Spleen (tissue), 11 donors: ENCODE data around the gene MKX. TPM values are rescaled to one million over a fixed set of nuclear protein-coding genes. Genes with fewer than 3 reads are reported as not detected.

ENCODE experiments used
- DNase-seq: peaks from one replicate; pipeline ENCODE4 v3.0.0-alpha.2; 2020
- H3K27ac ChIP-seq, 8 donors: fragments of 200-600 bp; sonication (generic) in 7 of 8; 1 replicate in 4 of 8; 2 replicates in 4 of 8; pipeline versions ENCODE4 v1.5.0 to v1.8.0; 2016 to 2021; ENCODE audit warnings: inconsistent platforms in 4 of 8, mild to moderate bottlenecking in 4 of 8, moderate library complexity in 1 of 8
- H3K27me3 ChIP-seq, 7 donors: fragments of 200-600 bp; sonication (generic) in 6 of 7; replicated peaks in 1 of 7; 1 replicate in 4 of 7; 2 replicates in 3 of 7; pipeline versions ENCODE4 v1.5.0 to v1.8.0; 2016 to 2021; ENCODE audit warnings: inconsistent platforms in 3 of 7, mild to moderate bottlenecking in 1 of 7
- H3K36me3 ChIP-seq, 6 donors: fragments of 200-600 bp; sonication (generic) in 5 of 6; 1 replicate in 4 of 6; 2 replicates in 2 of 6; pipeline versions ENCODE4 v1.5.0 to v1.8.0; 2016 to 2021; ENCODE audit warnings: inconsistent platforms in 2 of 6
- H3K4me1 ChIP-seq, 6 donors: fragments of 200-600 bp; sonication (generic) in 5 of 6; 1 replicate in 3 of 6; 2 replicates in 3 of 6; pipeline versions ENCODE4 v1.5.0 to v1.8.0; 2016 to 2021; ENCODE audit warnings: inconsistent platforms in 3 of 6
- H3K4me3 ChIP-seq, 8 donors: fragments of 200-600 bp; sonication (generic) in 7 of 8; 1 replicate in 4 of 8; 2 replicates in 4 of 8; pipeline versions ENCODE4 v1.5.0 to v1.8.0; 2016 to 2021; ENCODE audit warnings: inconsistent platforms in 4 of 8, mild to moderate bottlenecking in 4 of 8, moderate library complexity in 2 of 8
- H3K9me3 ChIP-seq, 8 donors: fragments of 200-600 bp; sonication (generic) in 7 of 8; 1 replicate in 4 of 8; 2 replicates in 4 of 8; pipeline versions ENCODE4 v1.5.0 to v1.8.0; 2016 to 2021; ENCODE audit warnings: inconsistent platforms in 4 of 8
- CTCF ChIP-seq, 11 experiments: fragments of 200-600 bp in 7 of 11; fragments of 450-650 bp in 4 of 11; sonication (generic) in 4 of 11; IDR thresholded peaks in 8 of 11; conservative IDR thresholded peaks in 3 of 11; 1 replicate in 7 of 11; 2 replicates in 4 of 11; pipeline versions ENCODE4 v1.4.0 to v1.8.0; 2016 to 2021; ENCODE audit warnings: antibody characterized with exemption in 11 of 11, inconsistent platforms in 4 of 11, mild to moderate bottlenecking in 1 of 11
- POLR2A ChIP-seq, 3 donors: fragments of 450-650 bp; IDR thresholded peaks; one replicate each; pipeline ENCODE4 v1.5.1; 2017; ENCODE audit warnings: antibody characterized with exemption in 3 of 3, mild to moderate bottlenecking in 1 of 3
- POLR2AphosphoS5 ChIP-seq, 3 donors: sonication (generic); formaldehyde crosslinking; IDR thresholded peaks; one replicate each; pipeline ENCODE4 v1.5.1; 2017; ENCODE audit warnings: antibody characterized with exemption in 3 of 3
- WGBS, 5 donors: extraction: QIAGEN DNeasy Blood & Tissue Kit in 3 of 5; methylation state at CpG; one replicate each; pipeline versions ENCODE4 v1.1.5 to v1.1.7; 2013 to 2018; 5-methylcytosine and 5-hydroxymethylcytosine counted together
- intact Hi-C: fragments of 100-400 bp; cut with DNase I; formaldehyde crosslinking; loops from one replicate; pipeline ENCODE4 v1.15.0; 2023; ENCODE audit warnings: low total_unique reads
- polyA plus RNA-seq, 3 donors: library from polyadenylated mRNA; stranded (reverse); fragments of 200-250 nt; gene quantifications; one replicate each; pipeline ENCODE4 v1.2.1, GENCODE V29; 2013
- total RNA-seq, 7 donors: library from RNA; depleted of rRNA in 3 of 7; stranded (reverse); fragments of >200 nt in 3 of 7; fragmentation: NEBNext Ultra II Directional in 4 of 7; extraction: Animal tissue kit (Norgen Biotek cat#: 25700) in 4 of 7; gene quantifications; one replicate each; pipeline versions ENCODE4 v1.1.0 to v1.2.1, GENCODE V29; 2016 to 2021
- donor health status: healthy with polysubstance abuse.
- donor health status: DM: no; HTN: no; CAD: no; lungs with moderate emphysema.
- donor health status: DM: no; HTN: no; CAD: no.
- donor health status: Bipolar disorder and iron deficiency.
- donor health status: healthy.
- donor health status: DM: no; HTN: no; CAD: no.
- donor health status: DM: yes; HTN: yes; CAD: no.

Gene MKX
- total and polyA plus RNA-seq, 10 donors: 0.07 to 0.34 (median 0.16) TPM; not detected in 3

DNA sequence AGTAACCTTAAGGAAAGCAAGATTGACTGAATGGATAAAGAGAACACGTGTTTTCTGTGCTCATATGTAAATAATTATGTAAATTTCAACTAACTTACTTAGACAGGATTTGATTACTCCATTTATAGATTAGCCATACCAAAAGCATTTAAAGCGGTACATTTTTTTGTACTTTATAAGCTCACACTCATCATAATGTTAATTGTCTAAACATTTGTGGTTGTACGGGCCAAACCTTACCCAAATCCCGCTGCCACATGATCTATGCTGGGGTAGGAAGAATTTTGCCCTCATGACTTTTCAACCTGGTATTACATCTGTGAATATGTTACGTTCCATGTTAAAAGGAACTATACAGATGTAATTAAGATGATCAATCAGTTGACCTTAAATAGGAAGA, 29.1 kb downstream of the MKX start:
- H3K36me3 ChIP-seq: no peaks in the 10 kb centered on the region
- no peaks in the 10 kb centered on the region for H3K9me3 ChIP-seq
- intact Hi-C loops: no loop called here
- 68 to 91% (median 82%) methylated on average over 5 of the region's 5 CpGs for WGBS, 5 donors
- TF ChIP-seq POLR2AphosphoS5 (IDR thresholded peaks at IDR 0.05) (no peak), CTCF (IDR thresholded peaks at IDR 0.05 in 8 of 11, conservative IDR thresholded peaks at IDR 0.05 in 3 of 11) (no peak), POLR2A (IDR thresholded peaks at IDR 0.05) (no peak)
- no peak for DNase-seq
- H3K27me3 ChIP-seq: peaks cover 0 to 22% (median 0%) of the 10 kb centered on the region in 7 donors
- no peak overlapping the region for H3K4me3 ChIP-seq
- H3K4me1 ChIP-seq: no peaks in the 10 kb centered on the region
- H3K27ac ChIP-seq: no peak overlapping the region

- TF ChIP-seq CTCF (IDR thresholded peaks at IDR 0.05 in 8 of 11, conservative IDR thresholded peaks at IDR 0.05 in 3 of 11): no peak
- H3K27me3 ChIP-seq: peaks cover 0 to 22% (median 0%) of the 10 kb centered on the region in 7 donors
- no peaks in the 10 kb centered on the region for H3K36me3 ChIP-seq
- no peak for DNase-seq
- H3K4me3 ChIP-seq: no peak overlapping the region
- no peaks in the 10 kb centered on the region for H3K9me3 ChIP-seq
- 71 to 84% (median 76%) methylated on average over 3 of the region's 3 CpGs for WGBS, 5 donors
- H3K4me1 ChIP-seq: no peaks in the 10 kb centered on the region
- no peak overlapping the region for H3K27ac ChIP-seq
- intact Hi-C loops: no loop called here
These were observed 30.1 kb downstream of the MKX start for GRCh38 chr10:27715505-27715904.

GRCh38 chr10:27714349-27714748, 31.3 kb downstream of the MKX start:
- no peak overlapping the region for H3K27ac ChIP-seq

DNA sequence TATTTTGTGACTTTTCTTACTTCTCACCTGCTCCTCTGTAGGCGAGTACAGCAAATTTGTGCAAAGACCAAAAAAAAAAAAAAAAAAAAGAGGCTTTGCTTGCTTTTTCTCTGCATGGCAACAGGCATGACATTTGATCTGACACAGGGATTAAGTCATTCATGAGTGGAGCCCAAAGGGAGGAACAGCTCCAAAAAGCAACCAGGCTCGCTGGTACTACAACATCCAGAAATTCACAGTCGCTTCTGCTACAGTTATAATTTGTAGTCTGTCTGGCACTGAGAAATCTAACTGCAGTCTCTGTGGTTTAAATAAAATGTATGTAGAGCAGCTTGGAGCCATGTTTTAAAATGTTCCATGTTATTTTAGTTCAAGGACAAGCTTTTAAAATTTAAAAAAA, 31.7 kb downstream of the MKX start:
- Histone ChIP-seq H3K4me3 (no peak overlapping the region), H3K27me3 (peaks cover 0 to 18% (median 0%) of the 10 kb centered on the region in 7 donors), H3K4me1 (no peaks in the 10 kb centered on the region), H3K9me3 (no peaks in the 10 kb centered on the region), H3K36me3 (no peaks in the 10 kb centered on the region), H3K27ac (no peak overlapping the region)
- 44 to 79% (median 68%) methylated on average over 3 of the region's 3 CpGs for WGBS, 5 donors
- no peak for DNase-seq
- intact Hi-C loops: no loop called here
- TF ChIP-seq POLR2A (IDR thresholded peaks at IDR 0.05): no peak
- no peak for TF ChIP-seq CTCF (IDR thresholded peaks at IDR 0.05 in 8 of 11, conservative IDR thresholded peaks at IDR 0.05 in 3 of 11)
- TF ChIP-seq POLR2AphosphoS5 (IDR thresholded peaks at IDR 0.05): no peak

More at GRCh38 chr10:27714349-27714748, 31.3 kb downstream of the MKX start:
- intact Hi-C loops: no loop called here
- 31 to 73% (median 48%) methylated on average over 4 of the region's 4 CpGs for WGBS, 5 donors
- Histone ChIP-seq H3K4me1 (no peaks in the 10 kb centered on the region), H3K27me3 (peaks cover 0 to 22% (median 0%) of the 10 kb centered on the region in 7 donors), H3K4me3 (no peak overlapping the region), H3K9me3 (no peaks in the 10 kb centered on the region), H3K36me3 (no peaks in the 10 kb centered on the region)
- no peak for DNase-seq
- TF ChIP-seq CTCF (IDR thresholded peaks at IDR 0.05 in 8 of 11, conservative IDR thresholded peaks at IDR 0.05 in 3 of 11) (no peak), POLR2A (IDR thresholded peaks at IDR 0.05) (no peak), POLR2AphosphoS5 (IDR thresholded peaks at IDR 0.05) (no peak)
